HEK293T (cell line): Measurements from ENCODE around the gene KRTAP4-7.
"Not testable (repeated sequence)": the region's sequence is repeated elsewhere in the genome, so short reads cannot be mapped to it uniquely, and the experiment has no call there.

Experiments used
- CTCF ChIA-PET: fragments of 350-600 bp; formaldehyde crosslinking; extraction: SDS; loops from one replicate; lab custom pipeline; 2021; ENCODE audit warnings: antibody characterized with exemption, inconsistent platforms; lab: Yijun Ruan, JAX
- POLR2A ChIA-PET: fragments of 350-600 bp; formaldehyde crosslinking; extraction: SDS; loops from one replicate; lab custom pipeline; 2020; ENCODE audit warnings: antibody characterized with exemption, inconsistent platforms; lab: Yijun Ruan, JAX
- DNase-seq: peaks from one replicate; pipeline ENCODE4 v3.0.0; 2012; ENCODE audit warnings: mixed read lengths; ENCODE audit errors: extremely low spot score
- ARNT ChIP-seq: fragments of 450-650 bp; IDR thresholded peaks from 2 replicates; pipeline ENCODE4 v1.6.1; 2017; ENCODE audit warnings: mild to moderate bottlenecking
- BHLHE40 ChIP-seq: fragments of 450-650 bp; IDR thresholded peaks from 2 replicates; pipeline ENCODE4 v1.6.1; 2016; ENCODE audit warnings: mild to moderate bottlenecking, moderate library complexity, borderline replicate concordance
- CTBP1 ChIP-seq: fragments of 450-650 bp; IDR thresholded peaks from 2 replicates; pipeline ENCODE4 v1.6.1; 2016; ENCODE audit warnings: borderline replicate concordance
- ELF4 ChIP-seq: fragments of 450-650 bp; IDR thresholded peaks from 2 replicates; pipeline ENCODE4 v1.6.1; 2017; ENCODE audit warnings: antibody characterized with exemption
- FOXA1 ChIP-seq: fragments of 450-650 bp; IDR thresholded peaks from 2 replicates; pipeline ENCODE4 v1.6.1; 2016; ENCODE audit warnings: mild to moderate bottlenecking
- FOXK2 ChIP-seq: fragments of 450-650 bp; IDR thresholded peaks from 2 replicates; pipeline ENCODE4 v1.6.1; 2016; ENCODE audit warnings: mild to moderate bottlenecking
- FOXM1 ChIP-seq: fragments of 450-650 bp; IDR thresholded peaks from 2 replicates; pipeline ENCODE4 v1.6.1; 2017; ENCODE audit warnings: mild to moderate bottlenecking, borderline replicate concordance
- HDGF ChIP-seq: fragments of 450-650 bp; IDR thresholded peaks from 2 replicates; pipeline ENCODE4 v1.6.1; 2017; ENCODE audit warnings: antibody characterized with exemption, borderline replicate concordance
- L3MBTL2 ChIP-seq: fragments of 450-650 bp; conservative IDR thresholded peaks from 2 replicates; pipeline ENCODE4 v1.6.1; 2016; ENCODE audit warnings: mild to moderate bottlenecking
- LEF1 ChIP-seq: fragments of 450-650 bp; IDR thresholded peaks from 2 replicates; pipeline ENCODE4 v1.6.1; 2017; ENCODE audit warnings: mild to moderate bottlenecking, borderline replicate concordance
- NFRKB ChIP-seq: fragments of 450-650 bp; IDR thresholded peaks from 2 replicates; pipeline ENCODE4 v1.6.1; 2016; ENCODE audit warnings: mild to moderate bottlenecking, moderate library complexity
- PKNOX1 ChIP-seq: fragments of 450-650 bp; IDR thresholded peaks from 2 replicates; pipeline ENCODE4 v1.6.1; 2016
- SP1 ChIP-seq: fragments of 450-650 bp; IDR thresholded peaks from 2 replicates; pipeline ENCODE4 v1.6.1; 2017
- SUZ12 ChIP-seq: fragments of 450-650 bp; IDR thresholded peaks from 2 replicates; pipeline ENCODE4 v1.6.1; 2016; ENCODE audit warnings: mild to moderate bottlenecking
- TARDBP ChIP-seq: fragments of 450-650 bp; IDR thresholded peaks from 2 replicates; pipeline ENCODE4 v1.6.1; 2016
- ZNF384 ChIP-seq: fragments of 450-650 bp; IDR thresholded peaks from 2 replicates; pipeline ENCODE4 v1.6.1; 2016

KRTAP4-7 gene

GRCh38 chr17:41060052-41060604 is 23.8 kb upstream of the KRTAP4-7 start, which contains the start of gene KRTAP2-3:
Gene KRTAP2-3 (minus strand): TSS chr17:41060114. CDS start chr17:41060050, 64 bp downstream.
- ChIA-PET POLR2A (no interaction called here), CTCF (no interaction called here)
- no peak for TF ChIP-seq PKNOX1
- no peak for TF ChIP-seq FOXM1
- TF ChIP-seq ZNF384, result no peak
- no peak for DNase-seq

DNA sequence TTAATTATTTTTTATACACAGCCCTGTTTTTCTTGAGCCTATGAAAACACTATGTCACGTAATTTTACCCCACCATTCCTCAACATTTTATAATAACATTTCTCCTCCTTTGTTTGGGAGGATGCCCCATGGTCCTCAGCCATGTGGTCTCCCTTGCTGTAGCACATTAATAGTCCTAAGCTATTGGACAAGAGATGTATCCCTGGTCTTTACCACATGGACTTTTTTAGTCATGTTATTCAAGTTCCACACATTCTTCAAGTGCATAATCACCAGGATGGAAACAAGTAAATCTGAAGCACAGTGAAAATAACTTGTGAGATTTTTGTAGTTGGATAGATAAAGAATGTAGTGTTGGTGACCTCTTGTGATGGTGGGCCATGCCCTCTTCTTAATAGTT is 22.0 kb upstream of the KRTAP4-7 start:
- CTCF ChIA-PET, result no interaction called here
- no peak for DNase-seq
- TF ChIP-seq FOXA1 (no peak), ELF4 (no peak), SUZ12 (no peak), LEF1 (no peak), FOXK2 (no peak), ARNT (no peak), HDGF (no peak), BHLHE40 (no peak), PKNOX1 (no peak), NFRKB (no peak), FOXM1 (no peak)
- POLR2A ChIA-PET, result no interaction called here

DNA sequence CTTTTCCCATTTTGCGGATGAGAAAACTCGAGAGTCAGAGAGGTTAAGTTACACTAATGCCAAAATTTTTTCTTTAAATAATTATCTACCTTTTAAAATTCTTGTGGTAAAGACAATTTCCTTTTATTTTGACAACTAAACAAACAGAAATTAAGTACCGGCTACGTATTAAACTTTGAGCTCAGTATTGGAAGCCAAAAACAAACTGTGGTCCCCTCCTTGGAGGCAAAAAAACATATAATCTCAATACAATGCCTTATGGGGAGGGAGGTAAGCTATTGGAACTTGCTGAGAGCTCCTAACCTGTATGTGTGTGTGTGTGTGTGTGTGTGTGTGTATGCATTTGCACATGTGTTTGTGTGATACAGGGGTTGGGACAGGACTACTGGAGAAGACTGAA is 20.5 kb upstream of the KRTAP4-7 start:
- POLR2A ChIA-PET, result no interaction called here
- TF ChIP-seq NFRKB (no peak), ELF4 (no peak), TARDBP (no peak), HDGF (no peak), FOXA1 (no peak), LEF1 (no peak), FOXM1 (no peak), ARNT (no peak), SUZ12 (no peak), ZNF384 (no peak), FOXK2 (no peak), SP1 (no peak), L3MBTL2 (no peak), PKNOX1 (no peak), BHLHE40 (no peak), CTBP1 (no peak)
- no peak for DNase-seq
- CTCF ChIA-PET, result no interaction called here

GRCh38 chr17:41064301-41064700 is 19.6 kb upstream of the KRTAP4-7 start:
- no peak for DNase-seq
- TF ChIP-seq ARNT, result no peak
- TF ChIP-seq SUZ12, result no peak
- TF ChIP-seq PKNOX1, result no peak
- TF ChIP-seq FOXA1, result no peak
- no peak for TF ChIP-seq SP1
- no peak for TF ChIP-seq ELF4
- TF ChIP-seq NFRKB, result no peak
- no peak for TF ChIP-seq LEF1
- TF ChIP-seq CTBP1, result no peak
- TF ChIP-seq HDGF, result no peak
- TF ChIP-seq TARDBP, result no peak
- TF ChIP-seq FOXM1, result no peak
- no peak for TF ChIP-seq L3MBTL2
- no peak for TF ChIP-seq ZNF384
- no peak for TF ChIP-seq FOXK2
- TF ChIP-seq BHLHE40, result no peak
- ChIA-PET CTCF (no interaction called here), POLR2A (no interaction called here)

- DNase-seq, POLR2A ChIA-PET, CTCF ChIA-PET: not testable (repeated sequence)
Measured at GRCh38 chr17:41065016-41065689, 18.8 kb upstream of the KRTAP4-7 start.
